ENCODE measurements around the gene RAB31. TPM values are rescaled to one million over a fixed set of nuclear protein-coding genes. Genes with fewer than 3 reads are reported as not detected.

Gene RAB31
- polyA plus RNA-seq, 1 donor from 2014 or later: 16.3 TPM

DNA sequence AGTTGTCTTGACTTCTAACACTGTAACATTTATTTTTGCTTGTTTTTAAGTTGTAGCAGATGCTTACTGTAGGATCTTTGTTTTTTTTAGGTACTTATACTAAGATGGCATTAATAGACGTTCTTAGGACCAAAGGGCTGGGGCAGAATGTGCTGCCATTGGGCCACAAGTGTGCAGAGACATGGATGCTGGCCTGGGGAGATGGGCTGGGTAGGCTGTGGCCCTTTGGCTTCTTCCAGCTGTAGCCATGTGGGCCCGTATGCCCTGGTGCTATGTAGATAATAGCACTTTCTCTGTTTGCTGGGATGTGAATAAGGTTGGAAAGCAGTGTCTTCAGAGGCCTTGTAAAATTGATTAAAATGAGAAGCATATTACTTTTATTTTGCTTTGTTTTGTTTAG, 18.8 kb downstream of the RAB31 start:
- no peaks in the 10 kb centered on the region for H4K20me1 ChIP-seq (ENCODE audit: insufficient read depth)
- H3K36me3 ChIP-seq (ENCODE audit: insufficient read depth, low read length): no peaks in the 10 kb centered on the region
- no peak overlapping the region for H3K4me3 ChIP-seq (ENCODE audit: low read length)
- no peaks in the 10 kb centered on the region for H3K9me3 ChIP-seq (ENCODE audit: low read length)
- TF ChIP-seq POLR2AphosphoS5 (IDR thresholded peaks at IDR 0.05) (no peak), EZH2 (IDR thresholded peaks at IDR 0.05; ENCODE audit: borderline replicate concordance, insufficient read depth, low read length, poor library complexity, severe bottlenecking) (no peak), SMC3 (conservative IDR thresholded peaks at IDR 0.05; ENCODE audit: poor library complexity) (no peak), RAD21 (conservative IDR thresholded peaks at IDR 0.05) (no peak), EP300 (conservative IDR thresholded peaks at IDR 0.05; ENCODE audit: poor library complexity, severe bottlenecking) (no peak), TAF1 (IDR thresholded peaks at IDR 0.05; ENCODE audit: low read depth) (no peak), MXI1 (conservative IDR thresholded peaks at IDR 0.05; ENCODE audit: poor library complexity, severe bottlenecking) (no peak)
- TF ChIP-seq, protein P1, sequence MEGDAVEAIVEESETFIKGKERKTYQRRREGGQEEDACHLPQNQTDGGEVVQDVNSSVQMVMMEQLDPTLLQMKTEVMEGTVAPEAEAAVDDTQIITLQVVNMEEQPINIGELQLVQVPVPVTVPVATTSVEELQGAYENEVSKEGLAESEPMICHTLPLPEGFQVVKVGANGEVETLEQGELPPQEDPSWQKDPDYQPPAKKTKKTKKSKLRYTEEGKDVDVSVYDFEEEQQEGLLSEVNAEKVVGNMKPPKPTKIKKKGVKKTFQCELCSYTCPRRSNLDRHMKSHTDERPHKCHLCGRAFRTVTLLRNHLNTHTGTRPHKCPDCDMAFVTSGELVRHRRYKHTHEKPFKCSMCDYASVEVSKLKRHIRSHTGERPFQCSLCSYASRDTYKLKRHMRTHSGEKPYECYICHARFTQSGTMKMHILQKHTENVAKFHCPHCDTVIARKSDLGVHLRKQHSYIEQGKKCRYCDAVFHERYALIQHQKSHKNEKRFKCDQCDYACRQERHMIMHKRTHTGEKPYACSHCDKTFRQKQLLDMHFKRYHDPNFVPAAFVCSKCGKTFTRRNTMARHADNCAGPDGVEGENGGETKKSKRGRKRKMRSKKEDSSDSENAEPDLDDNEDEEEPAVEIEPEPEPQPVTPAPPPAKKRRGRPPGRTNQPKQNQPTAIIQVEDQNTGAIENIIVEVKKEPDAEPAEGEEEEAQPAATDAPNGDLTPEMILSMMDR (IDR thresholded peaks at IDR 0.05; ENCODE audit: poor library complexity, severe bottlenecking): no peak
- TF ChIP-seq, protein P2, sequence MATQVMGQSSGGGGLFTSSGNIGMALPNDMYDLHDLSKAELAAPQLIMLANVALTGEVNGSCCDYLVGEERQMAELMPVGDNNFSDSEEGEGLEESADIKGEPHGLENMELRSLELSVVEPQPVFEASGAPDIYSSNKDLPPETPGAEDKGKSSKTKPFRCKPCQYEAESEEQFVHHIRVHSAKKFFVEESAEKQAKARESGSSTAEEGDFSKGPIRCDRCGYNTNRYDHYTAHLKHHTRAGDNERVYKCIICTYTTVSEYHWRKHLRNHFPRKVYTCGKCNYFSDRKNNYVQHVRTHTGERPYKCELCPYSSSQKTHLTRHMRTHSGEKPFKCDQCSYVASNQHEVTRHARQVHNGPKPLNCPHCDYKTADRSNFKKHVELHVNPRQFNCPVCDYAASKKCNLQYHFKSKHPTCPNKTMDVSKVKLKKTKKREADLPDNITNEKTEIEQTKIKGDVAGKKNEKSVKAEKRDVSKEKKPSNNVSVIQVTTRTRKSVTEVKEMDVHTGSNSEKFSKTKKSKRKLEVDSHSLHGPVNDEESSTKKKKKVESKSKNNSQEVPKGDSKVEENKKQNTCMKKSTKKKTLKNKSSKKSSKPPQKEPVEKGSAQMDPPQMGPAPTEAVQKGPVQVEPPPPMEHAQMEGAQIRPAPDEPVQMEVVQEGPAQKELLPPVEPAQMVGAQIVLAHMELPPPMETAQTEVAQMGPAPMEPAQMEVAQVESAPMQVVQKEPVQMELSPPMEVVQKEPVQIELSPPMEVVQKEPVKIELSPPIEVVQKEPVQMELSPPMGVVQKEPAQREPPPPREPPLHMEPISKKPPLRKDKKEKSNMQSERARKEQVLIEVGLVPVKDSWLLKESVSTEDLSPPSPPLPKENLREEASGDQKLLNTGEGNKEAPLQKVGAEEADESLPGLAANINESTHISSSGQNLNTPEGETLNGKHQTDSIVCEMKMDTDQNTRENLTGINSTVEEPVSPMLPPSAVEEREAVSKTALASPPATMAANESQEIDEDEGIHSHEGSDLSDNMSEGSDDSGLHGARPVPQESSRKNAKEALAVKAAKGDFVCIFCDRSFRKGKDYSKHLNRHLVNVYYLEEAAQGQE (IDR thresholded peaks at IDR 0.05; ENCODE audit: borderline replicate concordance): no peak
- no peaks in the 10 kb centered on the region for H3K27me3 ChIP-seq (ENCODE audit: insufficient read depth, low read depth, low read length)
- H3K9ac ChIP-seq (ENCODE audit: low read length): no peak overlapping the region
- no peaks in the 10 kb centered on the region for H3K9me2 ChIP-seq (ENCODE audit: insufficient read depth, low read length)
- peaks cover 3% of the 10 kb centered on the region for H3K79me2 ChIP-seq (replicated peaks; ENCODE audit: insufficient read depth, low read length)
- H3K4me2 ChIP-seq (ENCODE audit: low read length): no peak overlapping the region
- H2AFZ ChIP-seq (ENCODE audit: low read depth, low read length): no peak overlapping the region
- H3F3A ChIP-seq (ENCODE audit: insufficient read depth, low read length, poor library complexity, severe bottlenecking): no peaks in the 10 kb centered on the region
- no peak overlapping the region for H3K27ac ChIP-seq (ENCODE audit: low read length)

DNA sequence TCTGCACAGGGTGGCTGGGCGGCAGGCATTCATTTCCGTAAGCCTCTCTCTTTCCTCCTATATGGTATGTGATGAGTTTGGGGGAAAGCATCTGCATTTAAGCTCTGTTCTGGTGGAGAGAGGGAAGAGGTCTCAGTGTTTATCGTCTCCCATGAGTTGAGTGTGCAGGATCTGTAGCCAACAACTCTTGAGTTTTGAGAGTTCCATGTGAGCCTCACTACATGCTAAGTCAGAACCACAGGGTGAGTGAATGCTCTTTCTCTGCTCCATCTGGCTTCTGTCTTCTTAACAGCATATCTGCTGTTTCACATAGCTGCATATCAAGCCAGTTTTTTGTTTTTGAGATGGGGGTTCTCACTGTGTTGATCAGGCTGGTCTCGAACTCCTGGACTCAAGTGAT, 22.7 kb downstream of the RAB31 start:
- H3K4me2 ChIP-seq (ENCODE audit: low read length): no peak overlapping the region

More for the DNA sequence above, 22.7 kb downstream of the RAB31 start:
- Histone ChIP-seq H3K27me3 (ENCODE audit: insufficient read depth, low read depth, low read length) (no peaks in the 10 kb centered on the region), H3K9me2 (ENCODE audit: insufficient read depth, low read length) (no peaks in the 10 kb centered on the region), H2AFZ (ENCODE audit: low read depth, low read length) (no peak overlapping the region), H3F3A (ENCODE audit: insufficient read depth, low read length, poor library complexity, severe bottlenecking) (no peaks in the 10 kb centered on the region), H3K9me3 (ENCODE audit: low read length) (no peaks in the 10 kb centered on the region), H3K4me3 (ENCODE audit: low read length) (no peak overlapping the region), H3K36me3 (ENCODE audit: insufficient read depth, low read length) (no peaks in the 10 kb centered on the region), H3K9ac (ENCODE audit: low read length) (no peak overlapping the region), H3K27ac (ENCODE audit: low read length) (no peak overlapping the region), H3K79me2 (replicated peaks; ENCODE audit: insufficient read depth, low read length) (peaks cover 3% of the 10 kb centered on the region), H4K20me1 (ENCODE audit: insufficient read depth) (no peaks in the 10 kb centered on the region)
- no peak for TF ChIP-seq SMC3 (conservative IDR thresholded peaks at IDR 0.05; ENCODE audit: poor library complexity)
- TF ChIP-seq, protein P2 (IDR thresholded peaks at IDR 0.05; ENCODE audit: borderline replicate concordance): no peak
- no peak for TF ChIP-seq MXI1 (conservative IDR thresholded peaks at IDR 0.05; ENCODE audit: poor library complexity, severe bottlenecking)
- no peak for TF ChIP-seq POLR2AphosphoS5 (IDR thresholded peaks at IDR 0.05)
- no peak for TF ChIP-seq TAF1 (IDR thresholded peaks at IDR 0.05; ENCODE audit: low read depth)
- TF ChIP-seq, protein P1 (IDR thresholded peaks at IDR 0.05; ENCODE audit: poor library complexity, severe bottlenecking): no peak
- no peak for TF ChIP-seq EP300 (conservative IDR thresholded peaks at IDR 0.05; ENCODE audit: poor library complexity, severe bottlenecking)
- TF ChIP-seq EZH2 (IDR thresholded peaks at IDR 0.05; ENCODE audit: borderline replicate concordance, insufficient read depth, low read length, poor library complexity, severe bottlenecking): no peak
- no peak for TF ChIP-seq RAD21 (conservative IDR thresholded peaks at IDR 0.05)

Data from neural cell (in vitro differentiated cells).